Effector CD4-positive, alpha-beta T cell (primary cell): ENCODE data around the gene GRM1.

Experiments
- DNase-seq: peaks from one replicate; pipeline ENCODE4 v3.0.0-alpha.2; 2020

GRM1 gene

DNA sequence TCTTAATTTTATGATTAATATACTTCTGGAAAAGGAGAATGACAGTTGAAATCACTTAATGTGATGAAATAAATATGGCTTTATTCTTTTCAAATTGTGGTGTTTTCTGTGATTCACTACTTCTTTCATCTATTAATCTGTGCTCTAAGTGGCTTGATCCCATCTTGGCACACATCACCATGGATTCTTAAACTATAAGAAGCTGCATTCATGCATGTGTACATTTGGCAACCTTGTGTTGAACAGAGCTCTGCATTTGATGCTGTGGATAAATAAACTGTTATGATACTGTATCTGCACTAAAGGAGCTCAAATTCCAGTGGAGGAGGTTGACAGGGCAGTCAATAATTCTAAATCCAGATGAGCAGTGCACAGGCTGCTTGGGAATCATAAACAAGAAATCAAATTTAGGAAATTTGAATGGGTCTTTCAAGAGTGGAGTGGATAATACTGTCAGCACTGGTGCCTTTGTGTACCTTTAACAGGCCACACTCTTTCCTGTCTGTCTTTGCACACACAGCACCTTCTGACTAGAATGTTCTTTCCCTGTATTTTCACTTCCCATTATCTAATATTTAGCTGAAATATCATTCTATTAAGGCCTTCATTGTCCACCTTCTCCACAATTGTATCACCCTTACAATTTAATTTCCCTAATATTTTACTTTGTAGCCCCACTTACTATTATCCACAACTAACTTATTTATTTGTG is 252.9 kb downstream of the GRM1 start:
- DNase-seq, result no peak

DNA sequence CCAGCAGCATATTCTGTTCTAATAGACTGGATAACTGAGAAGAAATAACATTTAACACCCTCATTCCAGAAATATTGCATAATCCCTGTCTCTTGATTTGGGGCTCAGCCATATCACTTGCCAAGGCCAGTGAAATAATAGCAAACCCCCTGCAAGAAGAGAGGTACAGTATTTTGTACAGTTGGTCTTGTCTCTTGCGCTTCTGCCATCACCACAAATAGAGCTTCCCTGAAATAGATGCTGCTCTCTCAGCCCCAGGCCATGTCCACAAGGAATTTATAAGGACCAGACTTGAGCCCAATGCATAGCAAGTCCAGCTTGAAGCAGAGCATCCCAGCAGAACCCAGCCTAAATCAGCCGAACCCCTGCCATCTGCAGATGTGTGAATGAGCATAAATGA is 254.0 kb downstream of the GRM1 start:
- DNase-seq, result no peak

DNA sequence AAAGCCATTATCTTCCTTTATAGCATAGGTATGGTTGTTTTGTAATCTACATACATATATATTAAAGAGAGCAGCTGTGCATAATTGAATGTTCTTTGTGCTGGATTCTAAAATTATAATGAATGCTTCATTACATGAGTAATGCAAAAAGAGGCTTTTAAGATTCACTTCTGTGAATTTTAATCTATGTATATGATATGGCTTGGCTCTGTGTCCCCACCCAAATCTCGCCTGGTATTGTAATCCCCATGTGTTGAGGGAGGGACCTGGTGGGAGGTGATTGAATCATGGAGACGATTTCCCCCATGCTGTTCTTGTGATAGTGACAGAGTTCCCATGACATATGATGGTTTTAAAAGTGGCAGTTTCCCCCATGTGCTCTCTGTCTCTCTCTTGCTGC is 255.4 kb downstream of the GRM1 start:
- DNase-seq, result no peak

GRCh38 chr6:146286961-146287360 is 258.1 kb downstream of the GRM1 start:
- no peak for DNase-seq

DNA sequence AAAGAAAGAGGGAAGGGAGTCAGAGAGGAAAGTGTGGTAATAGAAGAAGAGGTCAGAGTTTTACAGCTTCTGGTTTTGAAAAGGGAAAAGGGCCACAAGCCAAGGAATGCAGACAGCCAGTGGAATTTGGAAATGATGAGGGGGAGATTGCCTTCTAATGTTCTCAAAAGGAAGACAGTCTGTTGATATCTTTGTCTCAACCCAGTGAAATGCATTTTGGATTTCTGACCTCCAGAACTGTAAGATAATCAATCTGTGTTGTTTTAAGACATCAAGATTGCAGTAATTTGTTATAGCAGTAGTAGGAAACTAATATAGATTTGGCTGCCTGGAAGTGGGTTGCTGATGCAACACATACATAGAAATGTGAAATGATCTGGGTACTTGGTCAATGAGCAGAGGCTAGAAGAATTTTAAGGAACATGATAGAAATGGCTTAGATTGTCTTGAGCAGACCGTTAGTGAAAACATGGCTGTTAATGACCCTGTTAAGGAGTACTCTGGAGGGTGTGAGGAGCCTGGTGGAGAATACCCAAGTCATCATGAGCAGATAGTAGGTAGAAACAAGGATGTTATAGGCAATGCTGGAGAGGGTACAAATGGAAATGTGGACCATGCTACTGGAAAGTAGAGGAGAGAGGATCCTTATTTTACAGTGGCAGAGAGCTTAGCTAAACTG is 259.0 kb downstream of the GRM1 start:
- DNase-seq, result no peak

DNA sequence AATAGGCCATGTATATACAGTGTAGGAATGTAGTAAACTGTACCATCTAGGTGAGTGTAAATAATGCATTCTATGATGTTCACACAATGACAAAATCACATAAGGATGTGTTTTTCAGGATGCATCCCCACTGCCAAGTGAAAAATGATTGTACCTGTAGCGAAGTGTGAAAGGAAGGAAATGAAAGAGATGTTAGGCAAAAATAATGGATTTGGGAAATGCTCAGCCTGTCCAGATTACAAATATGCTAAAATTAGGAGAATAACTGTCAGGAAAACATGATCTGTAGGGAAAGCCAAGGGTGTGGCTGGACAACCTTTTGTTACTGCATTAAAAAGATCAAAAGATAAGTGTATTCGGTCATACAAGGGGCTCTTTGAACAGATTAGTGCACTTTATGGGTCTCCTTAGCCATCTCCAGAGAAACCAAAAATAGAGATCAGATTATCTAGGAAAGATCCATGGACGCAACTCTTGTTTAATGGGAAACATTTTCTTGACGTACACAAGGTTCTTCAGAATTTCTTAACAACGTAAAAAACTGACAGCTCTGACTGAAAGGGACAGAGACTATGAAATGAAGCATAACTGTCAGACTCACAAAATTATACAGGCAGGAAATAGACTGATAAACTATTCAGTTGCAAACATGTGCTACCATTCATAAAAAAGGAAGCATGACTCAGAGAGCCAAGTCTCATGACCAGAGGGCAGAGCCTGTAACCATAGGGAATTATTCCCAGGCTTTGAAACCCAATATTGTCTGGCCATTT is 261.1 kb downstream of the GRM1 start:
- DNase-seq, result no peak

GRCh38 chr6:146290589-146290901 is 261.7 kb downstream of the GRM1 start:
- DNase-seq, result no peak

DNA sequence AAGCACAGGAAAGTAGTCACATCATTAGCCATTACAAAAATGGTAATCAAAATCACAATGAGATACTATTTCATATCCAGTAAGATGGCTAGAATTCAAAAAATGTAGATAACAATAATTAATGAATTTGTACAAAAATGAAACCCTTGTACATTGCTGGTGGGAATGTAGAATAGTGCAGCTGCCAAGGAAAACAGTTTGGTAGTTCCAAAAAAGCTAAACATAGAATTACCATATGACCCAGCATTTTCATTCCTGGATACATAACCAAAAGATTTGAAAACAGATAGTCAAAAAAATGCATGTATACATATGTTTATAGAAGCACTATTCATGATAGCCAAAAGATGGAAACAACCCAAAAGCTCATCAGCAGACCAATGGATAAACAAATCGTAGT is 263.6 kb downstream of the GRM1 start:
- no peak for DNase-seq

DNA sequence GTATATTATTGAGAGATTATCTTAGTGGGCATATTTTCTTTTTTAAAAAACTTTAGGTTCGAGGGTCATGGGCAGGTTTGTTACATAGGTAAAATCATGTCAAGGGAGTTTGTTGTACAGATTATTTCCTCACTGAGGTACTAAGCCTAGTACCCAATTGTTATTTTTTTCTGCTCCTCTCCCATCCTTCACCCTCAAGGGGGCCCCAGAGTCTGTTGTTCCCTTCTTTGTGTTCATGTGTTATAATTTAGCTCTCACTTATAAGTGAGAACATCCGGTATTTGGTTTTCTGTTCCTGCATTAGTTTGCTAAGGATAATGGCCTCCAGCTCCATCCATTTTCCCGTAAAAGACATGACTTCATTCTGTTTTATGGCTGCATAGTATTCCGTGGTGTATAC is 266.8 kb downstream of the GRM1 start:
- DNase-seq, result no peak

GRCh38 chr6:146297815-146298214 is 269.0 kb downstream of the GRM1 start:
- no peak for DNase-seq

GRCh38 chr6:146300521-146300920 is 271.7 kb downstream of the GRM1 start:
- DNase-seq, result no peak

DNA sequence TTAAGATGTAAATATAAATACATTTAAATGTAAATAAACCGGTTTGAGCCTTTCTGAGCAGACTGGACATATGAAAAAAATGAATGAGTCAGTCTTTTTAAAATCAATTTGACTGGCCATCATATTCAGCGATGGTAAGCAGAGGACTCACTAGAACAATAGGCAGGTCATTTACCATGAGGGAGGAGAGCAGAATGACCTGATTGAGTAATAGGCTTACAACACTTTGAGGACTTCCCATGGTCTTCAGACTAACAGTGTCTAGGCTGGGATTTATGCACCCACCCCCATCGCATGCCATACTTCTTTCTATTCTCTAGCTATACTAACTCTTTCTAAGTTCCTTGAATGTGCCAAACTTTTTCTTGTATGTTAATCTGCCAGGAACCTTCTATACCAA is 272.9 kb downstream of the GRM1 start:
- DNase-seq, result no peak

- DNase-seq, result no peak
These were observed 274.1 kb downstream of the GRM1 start for GRCh38 chr6:146302994-146303393.

GRCh38 chr6:146304181-146304580 is 275.3 kb downstream of the GRM1 start:
- DNase-seq, result no peak

DNA sequence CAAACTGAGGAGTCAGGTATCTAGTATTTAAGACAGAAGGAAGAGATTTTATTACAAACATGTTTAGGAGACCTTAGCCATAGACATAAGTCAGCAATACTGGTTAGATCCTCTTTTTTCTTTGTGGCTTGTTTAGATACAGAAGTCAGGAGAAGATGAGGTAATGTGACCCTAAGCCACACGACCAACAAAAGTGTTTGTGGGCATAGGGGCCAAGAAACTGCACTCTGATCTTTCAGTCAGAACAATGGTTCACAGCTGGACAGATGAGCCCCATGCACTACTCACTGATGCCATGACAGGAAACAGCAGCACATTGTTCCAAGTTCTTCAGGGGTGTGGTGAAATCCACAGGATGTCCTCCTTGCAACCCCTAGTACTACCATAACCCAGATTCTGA is 276.2 kb downstream of the GRM1 start:
- DNase-seq, result no peak

GRCh38 chr6:146305951-146306350 is 277.1 kb downstream of the GRM1 start:
- no peak for DNase-seq

- DNase-seq, result no peak
These were observed 281.8 kb downstream of the GRM1 start for GRCh38 chr6:146310628-146311027.

DNA sequence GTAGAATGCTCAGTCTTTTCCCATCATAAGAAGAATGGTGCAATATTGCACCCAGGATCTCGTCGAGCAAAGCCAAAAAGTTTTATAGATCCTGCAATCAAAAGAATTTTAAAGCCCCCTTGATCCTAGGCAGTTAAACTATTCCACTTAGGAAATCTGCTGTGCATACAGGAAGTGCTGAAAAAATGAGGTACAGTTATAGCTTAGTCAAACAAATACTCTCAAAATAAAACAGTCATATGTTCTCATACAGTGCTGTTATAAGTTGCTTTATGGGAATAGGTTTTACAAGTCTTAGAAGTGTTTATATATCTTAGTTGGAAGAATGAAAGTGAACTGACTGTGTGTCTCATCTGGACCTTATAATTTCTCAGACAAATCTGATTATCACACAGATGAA is 282.2 kb downstream of the GRM1 start:
- DNase-seq, result no peak

GRCh38 chr6:146312608-146313007 is 283.7 kb downstream of the GRM1 start:
- DNase-seq, result no peak

DNA sequence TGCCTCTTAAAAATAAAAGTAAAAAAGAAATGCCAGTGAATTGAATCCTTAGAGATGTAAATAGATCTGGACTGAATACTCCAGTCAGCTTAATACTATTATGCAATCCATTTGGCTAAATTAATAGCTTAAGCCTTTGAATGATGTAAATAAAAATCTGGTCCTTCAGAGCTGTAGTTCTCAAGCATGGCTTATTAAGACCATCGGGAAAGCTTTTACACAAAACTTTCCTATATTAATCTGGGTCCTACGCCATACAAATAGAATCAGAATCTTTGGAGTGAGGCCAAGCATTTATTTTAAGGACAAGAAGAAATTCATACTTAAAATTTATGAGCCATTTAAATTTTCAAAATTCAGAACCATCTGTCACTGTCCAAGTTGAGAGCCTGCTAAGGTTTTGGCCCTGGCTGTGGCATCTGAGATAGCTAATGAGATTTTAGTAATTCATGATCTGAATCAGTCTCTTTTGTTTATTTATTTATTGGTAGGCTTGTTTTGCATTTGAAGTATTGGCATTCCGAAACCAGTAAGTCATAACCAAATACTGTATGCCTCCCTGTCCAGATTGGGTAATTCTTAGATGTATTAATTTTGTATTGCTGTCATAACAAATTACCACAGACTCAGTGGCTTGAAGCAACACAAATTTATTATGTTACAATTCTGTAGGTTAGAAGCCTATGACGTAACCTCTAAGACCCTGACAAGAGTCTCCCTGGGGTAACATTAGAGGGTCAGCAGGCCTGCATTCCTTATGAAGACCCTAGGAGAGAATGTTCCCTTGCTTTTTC is 286.7 kb downstream of the GRM1 start:
- no peak for DNase-seq

GRCh38 chr6:146316175-146316495 is 287.3 kb downstream of the GRM1 start:
- no peak for DNase-seq

DNA sequence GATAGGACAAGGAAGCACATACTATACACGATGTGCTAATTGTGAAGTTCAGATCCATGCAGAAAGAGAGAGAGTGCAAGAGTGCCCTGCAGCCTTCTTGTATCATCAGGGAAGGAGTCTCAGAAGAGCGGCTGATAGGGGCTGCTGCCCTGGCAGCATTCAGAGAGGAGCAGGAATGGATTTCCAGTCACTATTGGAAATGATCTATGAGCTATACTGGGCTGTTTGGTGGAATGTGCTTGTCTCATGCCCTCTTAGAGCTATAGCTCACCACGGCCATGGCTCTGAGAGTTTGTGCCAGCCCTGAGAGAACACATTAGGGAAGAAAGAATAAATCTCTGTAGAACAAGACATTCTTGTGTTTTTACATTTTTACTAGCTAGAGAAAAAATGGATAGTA is 302.2 kb downstream of the GRM1 start:
- DNase-seq, result no peak

GRCh38 chr6:146335336-146335735 is 306.5 kb downstream of the GRM1 start:
- DNase-seq, result no peak

DNA sequence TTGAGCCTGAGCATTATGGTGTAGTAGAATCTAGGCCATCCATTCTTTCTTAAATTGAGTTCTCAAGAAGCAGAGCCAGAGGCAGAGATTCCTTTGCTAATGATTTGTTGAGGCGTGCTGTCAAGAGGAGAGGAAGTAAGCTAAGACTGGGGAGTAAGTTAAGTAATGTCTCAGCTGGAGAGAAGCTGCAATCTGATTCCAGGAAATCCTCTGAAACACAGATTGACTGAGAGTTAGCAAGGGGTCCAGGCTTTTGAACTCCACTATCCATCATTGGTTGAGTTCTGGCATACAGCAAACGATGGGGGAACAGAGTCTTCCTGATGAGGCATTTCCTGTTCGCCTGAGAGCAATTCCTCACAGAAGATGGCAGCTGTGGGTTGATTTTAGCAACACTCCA is 307.3 kb downstream of the GRM1 start:
- no peak for DNase-seq
